ENCODE data around the gene MORC1. TPM values are rescaled to one million over a fixed set of nuclear protein-coding genes. Genes with fewer than 3 reads are reported as not detected.

The MORC1 gene
- total and polyA plus RNA-seq, 4 donors, result 0.02 to 0.33 (median 0.13) TPM

- Histone ChIP-seq H3K9me3 (ENCODE audit: control insufficient read depth in 4 of 4, low read length in 3 of 4) (no peaks in the 10 kb centered on the region), H3K27me3 (ENCODE audit: control insufficient read depth in 4 of 4, insufficient read depth in 4 of 4, low read length in 3 of 4) (no peaks in the 10 kb centered on the region), H3K9ac (ENCODE audit: low read depth in 1 of 2, low read length in 2 of 2) (no peak overlapping the region), H3K4me3 (ENCODE audit: low read depth in 1 of 3, low read length in 3 of 3) (no peak overlapping the region), H3K27ac (ENCODE audit: low read depth in 1 of 2, low read length in 2 of 2) (no peak overlapping the region), H3K36me3 (ENCODE audit: control insufficient read depth in 4 of 4, insufficient read depth in 3 of 4, low read depth in 1 of 4, low read length in 3 of 4) (no peaks in the 10 kb centered on the region), H3K4me1 (ENCODE audit: control insufficient read depth in 4 of 4, insufficient read depth in 4 of 4, low read length in 3 of 4) (peaks cover 0 to 4% (median 2%) of the 10 kb centered on the region in 4 donors)
- no peak for TF ChIP-seq RAD21 (IDR thresholded peaks at IDR 0.05)
- no peak for TF ChIP-seq HNF4A (conservative IDR thresholded peaks at IDR 0.05)
- TF ChIP-seq HNF4G (IDR thresholded peaks at IDR 0.05), result no peak
- no peak for DNase-seq (ENCODE audit: low spot score)
- WGBS, result 78% methylated on average over 2 of the region's 2 CpGs
Measured at GRCh38 chr3:109115451-109115850, 2.5 kb downstream of the MORC1 start.

DNA sequence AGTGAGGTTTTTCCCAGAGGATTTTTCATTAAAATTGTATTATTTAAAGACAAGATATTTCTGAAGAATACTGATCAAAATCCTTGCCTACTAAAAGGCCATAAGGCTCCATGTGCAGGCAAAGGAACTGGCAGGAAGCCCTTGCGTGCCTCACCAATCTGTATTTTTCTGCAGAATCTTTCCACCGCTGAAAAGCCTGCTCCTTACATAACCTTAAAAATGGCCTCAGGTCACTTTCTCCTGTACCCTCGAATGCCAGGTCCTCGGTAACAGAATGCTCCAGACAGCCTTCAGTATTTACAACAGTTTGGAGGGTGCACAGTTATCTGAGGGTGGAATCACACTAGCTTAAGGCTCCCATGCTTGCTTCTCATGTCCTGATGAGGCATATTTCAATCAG is 3.2 kb downstream of the MORC1 start:
- Histone ChIP-seq H3K4me3 (ENCODE audit: low read depth in 1 of 3, low read length in 3 of 3) (no peak overlapping the region), H3K4me1 (ENCODE audit: control insufficient read depth in 4 of 4, insufficient read depth in 4 of 4, low read length in 3 of 4) (peaks cover 0 to 4% (median 2%) of the 10 kb centered on the region in 4 donors), H3K27ac (ENCODE audit: low read depth in 1 of 2, low read length in 2 of 2) (no peak overlapping the region), H3K9me3 (ENCODE audit: control insufficient read depth in 4 of 4, low read length in 3 of 4) (no peaks in the 10 kb centered on the region), H3K9ac (ENCODE audit: low read depth in 1 of 2, low read length in 2 of 2) (no peak overlapping the region), H3K27me3 (ENCODE audit: control insufficient read depth in 4 of 4, insufficient read depth in 4 of 4, low read length in 3 of 4) (no peaks in the 10 kb centered on the region), H3K36me3 (ENCODE audit: control insufficient read depth in 4 of 4, insufficient read depth in 3 of 4, low read depth in 1 of 4, low read length in 3 of 4) (no peaks in the 10 kb centered on the region)
- 83% methylated on average over 4 of the region's 4 CpGs for WGBS
- no peak for DNase-seq (ENCODE audit: low spot score)
- TF ChIP-seq FOXA1 (IDR thresholded peaks at IDR 0.05) (no peak), JUND (IDR thresholded peaks at IDR 0.05) (no peak), RXRA (IDR thresholded peaks at IDR 0.05) (no peak), YY1 (IDR thresholded peaks at IDR 0.05) (no peak)

DNA sequence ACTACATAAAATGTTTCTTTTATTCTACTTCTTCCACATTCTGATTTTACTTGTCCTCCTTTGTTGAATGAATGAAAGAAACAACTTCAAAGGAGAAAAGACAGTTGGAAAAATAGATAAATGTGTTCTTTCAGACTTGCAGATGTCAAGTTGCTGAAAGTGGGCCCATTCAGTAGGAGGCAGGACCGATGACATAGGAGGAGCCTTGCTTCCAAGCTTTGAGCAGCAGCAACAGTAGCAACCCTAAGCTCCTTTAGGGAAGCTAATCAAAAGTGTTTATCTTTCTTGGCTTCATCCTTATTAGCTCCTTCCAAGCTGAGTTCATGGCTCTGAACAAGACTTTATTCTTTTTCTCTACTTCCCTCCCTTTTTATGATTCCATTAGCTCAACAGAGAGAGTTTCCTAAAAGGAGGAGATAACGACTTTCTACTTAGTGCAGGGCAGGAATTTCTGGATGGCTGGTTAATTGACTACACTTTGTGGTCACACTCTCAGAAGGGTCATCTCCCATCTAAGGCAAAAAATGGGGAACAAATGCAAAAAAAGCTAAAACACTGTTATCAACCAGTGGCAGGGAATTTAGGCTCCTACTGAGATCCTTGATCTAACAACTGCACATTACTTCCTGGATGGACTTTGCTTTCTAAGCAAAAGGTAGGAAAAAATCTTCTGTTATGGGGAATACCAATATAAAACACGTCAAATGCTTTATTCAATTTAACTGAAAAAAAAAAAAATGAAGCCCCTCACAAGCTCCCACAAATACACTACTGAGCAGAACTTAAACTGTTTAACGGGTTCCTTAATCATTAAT is 4.8 kb downstream of the MORC1 start:
- no peak for DNase-seq (ENCODE audit: low spot score)
- 75% methylated on average over 4 of the region's 4 CpGs for WGBS
- no peaks in the 10 kb centered on the region for H3K36me3 ChIP-seq (ENCODE audit: control insufficient read depth in 4 of 4, insufficient read depth in 3 of 4, low read depth in 1 of 4, low read length in 3 of 4)
- no peak overlapping the region for H3K4me3 ChIP-seq (ENCODE audit: low read depth in 1 of 3, low read length in 3 of 3)
- H3K4me1 ChIP-seq (ENCODE audit: control insufficient read depth in 4 of 4, insufficient read depth in 4 of 4, low read length in 3 of 4), result peaks cover 0 to under 1% (median 0%) of the 10 kb centered on the region in 4 donors
- TF ChIP-seq RAD21 (IDR thresholded peaks at IDR 0.05), result no peak
- no peak for TF ChIP-seq YY1 (IDR thresholded peaks at IDR 0.05)
- no peak for TF ChIP-seq SP1 (IDR thresholded peaks at IDR 0.05)
- no peak for TF ChIP-seq NR2F2 (IDR thresholded peaks at IDR 0.05)
- no peak for TF ChIP-seq RXRA (IDR thresholded peaks at IDR 0.05)
- TF ChIP-seq, protein P1, sequence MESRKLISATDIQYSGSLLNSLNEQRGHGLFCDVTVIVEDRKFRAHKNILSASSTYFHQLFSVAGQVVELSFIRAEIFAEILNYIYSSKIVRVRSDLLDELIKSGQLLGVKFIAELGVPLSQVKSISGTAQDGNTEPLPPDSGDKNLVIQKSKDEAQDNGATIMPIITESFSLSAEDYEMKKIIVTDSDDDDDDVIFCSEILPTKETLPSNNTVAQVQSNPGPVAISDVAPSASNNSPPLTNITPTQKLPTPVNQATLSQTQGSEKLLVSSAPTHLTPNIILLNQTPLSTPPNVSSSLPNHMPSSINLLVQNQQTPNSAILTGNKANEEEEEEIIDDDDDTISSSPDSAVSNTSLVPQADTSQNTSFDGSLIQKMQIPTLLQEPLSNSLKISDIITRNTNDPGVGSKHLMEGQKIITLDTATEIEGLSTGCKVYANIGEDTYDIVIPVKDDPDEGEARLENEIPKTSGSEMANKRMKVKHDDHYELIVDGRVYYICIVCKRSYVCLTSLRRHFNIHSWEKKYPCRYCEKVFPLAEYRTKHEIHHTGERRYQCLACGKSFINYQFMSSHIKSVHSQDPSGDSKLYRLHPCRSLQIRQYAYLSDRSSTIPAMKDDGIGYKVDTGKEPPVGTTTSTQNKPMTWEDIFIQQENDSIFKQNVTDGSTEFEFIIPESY (IDR thresholded peaks at IDR 0.05), result no peak
- no peak for TF ChIP-seq FOXA1 (IDR thresholded peaks at IDR 0.05)
- TF ChIP-seq HNF4A (conservative IDR thresholded peaks at IDR 0.05), result no peak
- TF ChIP-seq GABPA (IDR thresholded peaks at IDR 0.05 in 1 of 2, conservative IDR thresholded peaks at IDR 0.05 in 1 of 2), result no peak
- H3K9me3 ChIP-seq (ENCODE audit: control insufficient read depth in 4 of 4, low read length in 3 of 4), result no peaks in the 10 kb centered on the region
- no peak overlapping the region for H3K9ac ChIP-seq (ENCODE audit: low read depth in 1 of 2, low read length in 2 of 2)
- no peak overlapping the region for H3K27ac ChIP-seq (ENCODE audit: low read depth in 1 of 2, low read length in 2 of 2)
- no peaks in the 10 kb centered on the region for H3K27me3 ChIP-seq (ENCODE audit: control insufficient read depth in 4 of 4, insufficient read depth in 4 of 4, low read length in 3 of 4)

- WGBS, result 90% methylated on average over 4 of the region's 4 CpGs
- Histone ChIP-seq H3K4me3 (ENCODE audit: low read depth in 1 of 3, low read length in 3 of 3) (no peak overlapping the region), H3K9ac (ENCODE audit: low read depth in 1 of 2, low read length in 2 of 2) (no peak overlapping the region), H3K9me3 (ENCODE audit: control insufficient read depth in 4 of 4, low read length in 3 of 4) (no peaks in the 10 kb centered on the region), H3K4me1 (ENCODE audit: control insufficient read depth in 4 of 4, insufficient read depth in 4 of 4, low read length in 3 of 4) (no peaks in the 10 kb centered on the region), H3K27ac (ENCODE audit: low read depth in 1 of 2, low read length in 2 of 2) (no peak overlapping the region), H3K36me3 (ENCODE audit: control insufficient read depth in 4 of 4, insufficient read depth in 3 of 4, low read depth in 1 of 4, low read length in 3 of 4) (no peaks in the 10 kb centered on the region), H3K27me3 (ENCODE audit: control insufficient read depth in 4 of 4, insufficient read depth in 4 of 4, low read length in 3 of 4) (no peaks in the 10 kb centered on the region)
- TF ChIP-seq TAF1 (conservative IDR thresholded peaks at IDR 0.05), result no peak
- no peak for TF ChIP-seq EGR1 (IDR thresholded peaks at IDR 0.05; ENCODE audit: low read depth in 2 of 2)
- TF ChIP-seq, protein P2, sequence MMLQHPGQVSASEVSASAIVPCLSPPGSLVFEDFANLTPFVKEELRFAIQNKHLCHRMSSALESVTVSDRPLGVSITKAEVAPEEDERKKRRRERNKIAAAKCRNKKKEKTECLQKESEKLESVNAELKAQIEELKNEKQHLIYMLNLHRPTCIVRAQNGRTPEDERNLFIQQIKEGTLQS (IDR thresholded peaks at IDR 0.05), result no peak
- TF ChIP-seq, protein P1 (IDR thresholded peaks at IDR 0.05), result no peak
- TF ChIP-seq JUND (IDR thresholded peaks at IDR 0.05), result no peak
- no peak for TF ChIP-seq FOXA2 (IDR thresholded peaks at IDR 0.05)
- TF ChIP-seq, protein P3, sequence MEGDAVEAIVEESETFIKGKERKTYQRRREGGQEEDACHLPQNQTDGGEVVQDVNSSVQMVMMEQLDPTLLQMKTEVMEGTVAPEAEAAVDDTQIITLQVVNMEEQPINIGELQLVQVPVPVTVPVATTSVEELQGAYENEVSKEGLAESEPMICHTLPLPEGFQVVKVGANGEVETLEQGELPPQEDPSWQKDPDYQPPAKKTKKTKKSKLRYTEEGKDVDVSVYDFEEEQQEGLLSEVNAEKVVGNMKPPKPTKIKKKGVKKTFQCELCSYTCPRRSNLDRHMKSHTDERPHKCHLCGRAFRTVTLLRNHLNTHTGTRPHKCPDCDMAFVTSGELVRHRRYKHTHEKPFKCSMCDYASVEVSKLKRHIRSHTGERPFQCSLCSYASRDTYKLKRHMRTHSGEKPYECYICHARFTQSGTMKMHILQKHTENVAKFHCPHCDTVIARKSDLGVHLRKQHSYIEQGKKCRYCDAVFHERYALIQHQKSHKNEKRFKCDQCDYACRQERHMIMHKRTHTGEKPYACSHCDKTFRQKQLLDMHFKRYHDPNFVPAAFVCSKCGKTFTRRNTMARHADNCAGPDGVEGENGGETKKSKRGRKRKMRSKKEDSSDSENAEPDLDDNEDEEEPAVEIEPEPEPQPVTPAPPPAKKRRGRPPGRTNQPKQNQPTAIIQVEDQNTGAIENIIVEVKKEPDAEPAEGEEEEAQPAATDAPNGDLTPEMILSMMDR (IDR thresholded peaks at IDR 0.05; ENCODE audit: low read depth, low read length, missing input control), result no peak
- DNase-seq (ENCODE audit: low spot score), result no peak
Measured at GRCh38 chr3:109109574-109109973, 8.4 kb downstream of the MORC1 start.

Measured in liver (tissue), 9 donors.